ENCODE data around the gene COL6A3.

The COL6A3 gene, protein sequence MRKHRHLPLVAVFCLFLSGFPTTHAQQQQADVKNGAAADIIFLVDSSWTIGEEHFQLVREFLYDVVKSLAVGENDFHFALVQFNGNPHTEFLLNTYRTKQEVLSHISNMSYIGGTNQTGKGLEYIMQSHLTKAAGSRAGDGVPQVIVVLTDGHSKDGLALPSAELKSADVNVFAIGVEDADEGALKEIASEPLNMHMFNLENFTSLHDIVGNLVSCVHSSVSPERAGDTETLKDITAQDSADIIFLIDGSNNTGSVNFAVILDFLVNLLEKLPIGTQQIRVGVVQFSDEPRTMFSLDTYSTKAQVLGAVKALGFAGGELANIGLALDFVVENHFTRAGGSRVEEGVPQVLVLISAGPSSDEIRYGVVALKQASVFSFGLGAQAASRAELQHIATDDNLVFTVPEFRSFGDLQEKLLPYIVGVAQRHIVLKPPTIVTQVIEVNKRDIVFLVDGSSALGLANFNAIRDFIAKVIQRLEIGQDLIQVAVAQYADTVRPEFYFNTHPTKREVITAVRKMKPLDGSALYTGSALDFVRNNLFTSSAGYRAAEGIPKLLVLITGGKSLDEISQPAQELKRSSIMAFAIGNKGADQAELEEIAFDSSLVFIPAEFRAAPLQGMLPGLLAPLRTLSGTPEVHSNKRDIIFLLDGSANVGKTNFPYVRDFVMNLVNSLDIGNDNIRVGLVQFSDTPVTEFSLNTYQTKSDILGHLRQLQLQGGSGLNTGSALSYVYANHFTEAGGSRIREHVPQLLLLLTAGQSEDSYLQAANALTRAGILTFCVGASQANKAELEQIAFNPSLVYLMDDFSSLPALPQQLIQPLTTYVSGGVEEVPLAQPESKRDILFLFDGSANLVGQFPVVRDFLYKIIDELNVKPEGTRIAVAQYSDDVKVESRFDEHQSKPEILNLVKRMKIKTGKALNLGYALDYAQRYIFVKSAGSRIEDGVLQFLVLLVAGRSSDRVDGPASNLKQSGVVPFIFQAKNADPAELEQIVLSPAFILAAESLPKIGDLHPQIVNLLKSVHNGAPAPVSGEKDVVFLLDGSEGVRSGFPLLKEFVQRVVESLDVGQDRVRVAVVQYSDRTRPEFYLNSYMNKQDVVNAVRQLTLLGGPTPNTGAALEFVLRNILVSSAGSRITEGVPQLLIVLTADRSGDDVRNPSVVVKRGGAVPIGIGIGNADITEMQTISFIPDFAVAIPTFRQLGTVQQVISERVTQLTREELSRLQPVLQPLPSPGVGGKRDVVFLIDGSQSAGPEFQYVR (N-terminal part only)

DNA sequence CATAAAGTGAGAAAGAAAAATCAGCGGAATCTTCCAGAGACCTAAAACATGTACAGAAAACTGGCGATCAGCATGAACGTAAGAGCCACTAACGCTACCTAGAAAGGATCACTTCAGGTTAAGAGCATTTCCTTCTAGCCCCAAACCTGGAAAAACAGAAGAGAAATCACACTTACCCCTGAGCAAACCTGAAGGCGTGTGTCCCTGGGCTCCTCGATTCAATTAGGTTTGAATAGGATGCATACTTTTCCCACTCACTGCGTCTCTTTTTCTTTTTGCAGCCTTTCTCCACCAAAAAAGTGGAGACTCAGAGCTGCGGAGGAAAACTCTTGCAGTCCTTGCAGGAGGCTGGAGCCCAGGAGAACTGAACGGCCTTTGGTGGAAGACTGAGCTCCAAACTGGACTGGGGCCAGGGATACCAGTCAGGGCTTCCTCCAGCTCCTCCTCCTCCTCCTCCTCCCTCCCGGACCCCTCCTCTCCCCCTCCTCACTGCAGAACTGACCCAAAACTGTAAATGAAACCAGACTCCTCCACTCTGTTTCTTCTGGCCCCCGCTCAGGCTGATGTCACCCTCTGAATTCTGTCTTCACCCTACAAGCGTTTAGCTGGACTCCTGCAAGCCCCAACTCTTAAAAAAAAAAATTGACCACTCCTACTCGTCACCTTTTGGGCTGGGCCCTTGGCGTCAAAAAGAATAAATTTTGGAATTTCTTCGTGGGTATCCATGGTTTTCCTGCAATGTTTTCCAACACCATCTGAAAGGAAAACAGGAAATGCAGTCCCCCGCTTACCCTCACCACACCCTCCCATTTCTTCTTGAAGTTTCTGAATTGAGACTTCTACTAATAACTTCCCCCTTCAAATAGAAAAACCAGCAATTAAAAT, at the start of gene COL6A3:
Gene COL6A3, minus strand, starts transcription at position 388 of the 885 bp plus-strand sequence. CDS start 17,347 bp downstream, outside the sequence.
- DNase-seq: no peak

DNA sequence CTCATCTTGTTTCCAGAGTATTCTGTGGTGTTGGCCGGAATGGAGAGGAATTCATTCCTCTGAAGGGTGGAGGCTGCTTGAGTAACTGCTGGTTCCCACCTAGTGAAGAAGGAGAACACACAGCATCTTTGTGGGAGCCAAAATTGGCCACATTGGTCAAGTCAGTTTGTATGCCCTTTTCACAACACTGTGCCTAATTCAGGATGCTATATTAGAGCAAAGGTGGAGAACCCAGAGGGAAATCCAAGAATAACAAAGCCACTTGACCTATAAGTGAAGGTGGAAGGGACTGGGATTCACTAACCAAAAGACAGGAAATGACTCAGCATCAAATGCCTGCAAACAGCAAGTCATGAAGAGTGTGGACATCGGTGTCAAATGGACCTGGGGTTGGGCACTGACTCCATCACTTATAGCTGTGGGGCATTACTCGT, 45.8 kb upstream of the COL6A3 start:
- no peak for DNase-seq

DNA sequence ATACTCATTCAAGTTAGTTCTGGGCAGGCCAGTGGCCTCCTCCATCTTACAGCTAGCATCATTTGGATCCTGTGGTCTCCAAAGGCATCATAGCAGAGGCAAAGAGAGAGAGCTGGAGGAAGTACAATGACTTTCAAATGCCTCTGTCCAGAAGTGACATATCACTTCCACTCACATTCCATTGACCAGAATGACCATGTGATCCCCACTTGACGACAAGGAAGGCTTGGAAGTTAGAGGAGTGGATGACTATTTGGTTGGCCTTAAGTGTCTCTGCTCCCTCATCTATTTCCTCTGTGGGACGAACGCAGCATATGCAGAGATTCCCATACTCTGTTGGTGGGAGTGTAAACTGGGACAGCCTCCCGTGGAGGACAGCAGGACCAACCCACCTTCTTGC, 45.3 kb upstream of the COL6A3 start:
- no peak for DNase-seq

DNA sequence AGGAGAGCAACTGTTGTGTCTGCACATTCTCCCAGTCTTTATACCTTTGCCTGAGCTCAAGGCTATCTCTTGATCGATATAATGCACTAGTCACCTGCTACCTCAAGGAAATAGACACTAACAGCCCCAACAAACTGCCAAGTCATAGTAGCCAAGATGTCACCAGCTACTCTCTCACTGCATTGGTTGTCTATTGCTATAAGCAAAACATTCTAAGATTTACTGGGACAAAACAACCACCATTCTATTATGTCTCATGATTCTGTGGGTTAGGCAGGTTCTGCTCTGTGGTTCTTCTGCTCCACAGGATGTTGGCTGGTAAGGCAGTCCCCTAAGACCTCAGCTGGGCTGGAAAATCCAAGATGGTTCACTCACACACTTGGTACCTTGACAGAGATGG, 44.6 kb upstream of the COL6A3 start:
- DNase-seq: no peak

DNA sequence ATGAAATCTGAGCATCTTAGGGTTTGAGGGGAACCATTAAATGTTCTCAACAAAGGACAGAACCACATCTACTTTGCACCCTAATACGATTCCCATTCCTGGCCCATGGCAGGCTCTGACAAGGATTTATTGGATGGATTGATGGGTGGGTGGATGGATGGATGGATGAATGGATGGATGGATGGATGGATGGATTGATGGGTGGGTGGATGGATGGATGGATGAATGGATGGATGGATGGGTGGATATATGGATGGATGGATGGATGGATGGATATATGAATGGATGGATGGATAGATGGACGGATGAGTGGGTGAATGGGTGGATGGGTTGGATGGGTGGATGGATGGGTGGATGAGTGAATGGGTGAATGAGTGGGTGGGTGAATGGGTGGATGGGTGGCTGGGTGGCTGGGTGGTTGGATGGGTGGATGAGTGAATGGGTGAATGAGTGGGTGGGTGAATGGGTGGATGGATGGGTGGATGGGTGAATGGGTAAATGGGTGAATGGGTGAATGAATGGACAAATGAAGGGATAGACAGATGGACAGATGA, 43.5 kb upstream of the COL6A3 start:
- no peak for DNase-seq

DNA sequence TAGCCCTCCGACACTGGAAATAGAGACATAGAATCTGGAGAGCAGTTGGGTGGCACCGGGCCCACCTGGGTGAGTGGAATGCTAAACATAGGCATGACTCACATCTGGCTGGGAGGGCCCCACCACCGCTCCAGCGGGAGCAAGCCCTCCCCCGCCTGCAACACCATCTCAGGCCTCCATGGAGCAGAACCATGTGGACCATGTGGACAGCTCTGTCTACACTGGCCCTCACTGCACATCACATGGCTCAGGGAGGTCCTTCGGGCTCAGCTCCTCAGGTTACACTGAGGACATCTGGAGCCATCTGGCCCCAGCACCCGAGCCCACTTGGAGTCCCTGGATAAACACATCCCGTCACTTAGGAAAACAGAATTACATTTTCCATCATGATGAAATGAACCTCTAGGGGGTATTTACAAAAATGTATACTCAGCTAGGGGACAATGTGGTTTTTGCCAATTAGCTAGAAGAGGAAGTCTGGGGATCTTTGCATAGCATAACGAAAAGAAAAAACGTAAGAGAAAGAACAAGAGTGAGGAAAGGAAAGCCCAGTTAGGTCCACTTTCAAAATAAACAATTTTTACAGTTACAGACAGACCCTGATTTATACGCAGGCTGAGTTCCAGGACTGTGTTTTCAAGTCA, 42.4 kb upstream of the COL6A3 start:
- DNase-seq: no peak

DNA sequence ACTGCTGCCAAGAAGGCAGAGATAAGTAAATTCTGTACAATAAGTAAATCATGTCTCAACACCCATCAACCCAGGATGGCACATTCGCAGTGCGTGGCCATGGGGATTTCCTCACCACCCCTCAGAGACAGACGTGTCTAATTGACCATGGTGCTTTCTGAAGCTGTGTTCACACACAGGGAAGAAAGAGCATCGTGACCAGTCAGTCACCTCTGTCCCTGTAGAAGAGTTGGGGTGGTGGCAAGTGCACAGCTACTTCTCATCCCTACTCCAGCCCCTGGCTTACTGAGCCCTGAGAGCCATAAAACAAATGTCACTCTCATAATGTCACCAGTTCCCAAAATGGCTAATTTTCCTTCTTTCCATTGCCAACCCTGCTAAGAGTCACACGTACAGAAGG, 41.8 kb upstream of the COL6A3 start:
- DNase-seq: no peak

DNA sequence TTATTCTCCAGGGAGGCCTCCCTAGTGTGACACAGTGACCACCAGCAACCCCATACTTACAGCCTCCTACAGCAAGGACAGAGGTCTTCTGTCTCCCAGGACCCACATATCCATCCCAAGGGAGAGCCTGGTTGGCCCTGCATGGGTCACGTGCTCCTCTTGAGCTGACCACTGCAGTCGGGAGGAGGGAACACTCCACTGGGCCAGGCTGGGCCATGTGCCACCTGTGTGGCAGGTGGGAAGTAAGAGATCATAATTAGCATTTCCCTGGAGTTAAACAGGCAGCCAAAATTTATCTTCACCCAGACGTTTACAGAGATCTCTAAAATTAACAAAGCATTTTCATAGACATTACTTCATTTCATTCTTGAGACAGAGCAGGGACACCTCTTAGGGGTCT, 39.7 kb upstream of the COL6A3 start:
- DNase-seq: no peak

DNA sequence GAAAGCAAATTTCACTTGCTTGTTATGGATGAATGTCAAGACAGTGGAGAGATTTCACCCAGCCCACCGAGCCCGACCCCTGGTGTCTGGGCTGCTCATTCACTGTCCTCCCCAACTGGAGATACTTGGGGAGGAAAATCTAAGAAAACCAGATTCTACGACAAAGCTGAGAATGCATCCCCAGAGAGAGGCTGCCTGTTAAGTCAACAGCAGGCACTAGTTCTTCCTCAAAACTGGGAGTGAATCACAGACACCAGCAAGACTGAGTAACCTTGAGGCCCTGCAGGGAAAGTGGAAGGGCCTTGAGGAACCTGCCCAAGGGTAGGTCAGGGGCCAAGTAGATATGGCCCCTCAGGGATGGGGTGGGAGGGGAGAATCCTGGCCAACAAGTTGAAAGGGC, 38.9 kb upstream of the COL6A3 start:
- DNase-seq: no peak

DNA sequence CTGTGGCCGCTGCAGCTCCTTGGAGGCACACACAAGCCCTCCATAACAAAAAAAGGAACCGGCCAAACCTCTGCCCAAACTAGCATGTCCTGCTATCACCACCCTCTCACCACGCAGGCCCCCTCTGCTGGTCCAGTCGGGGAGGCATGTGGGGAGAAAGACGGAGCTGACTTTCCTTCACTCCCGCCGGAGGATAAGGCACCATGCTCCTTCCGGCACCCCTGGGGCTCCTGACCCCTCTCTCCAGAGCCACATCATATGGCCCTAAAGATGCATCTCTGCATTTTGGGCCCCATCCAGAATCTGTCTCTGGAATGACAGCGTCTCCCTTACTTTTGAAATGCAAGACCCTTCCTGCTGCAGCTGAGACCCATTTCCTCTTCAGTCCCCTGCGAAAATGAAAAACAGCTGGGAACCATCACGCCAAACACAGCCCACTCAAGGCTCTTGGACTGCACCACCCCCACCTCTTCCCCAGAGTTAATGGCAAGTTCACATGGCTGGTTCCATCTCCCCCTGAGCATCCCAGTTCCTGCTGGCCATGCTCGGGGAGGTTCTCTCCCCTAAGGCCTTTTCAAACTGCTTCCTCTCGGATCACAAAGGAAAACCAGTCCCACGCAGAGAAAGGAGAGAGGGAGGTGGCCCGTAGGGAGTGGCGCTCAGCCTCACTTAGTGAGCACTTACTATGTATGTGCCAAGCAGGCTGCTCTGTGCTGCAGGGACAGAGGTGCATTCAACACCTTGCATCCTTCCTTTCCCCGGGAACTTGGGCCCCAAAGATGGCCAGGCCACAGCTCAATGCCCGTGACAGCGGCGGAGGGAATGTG, 37.9 kb upstream of the COL6A3 start:
- no peak for DNase-seq

DNA sequence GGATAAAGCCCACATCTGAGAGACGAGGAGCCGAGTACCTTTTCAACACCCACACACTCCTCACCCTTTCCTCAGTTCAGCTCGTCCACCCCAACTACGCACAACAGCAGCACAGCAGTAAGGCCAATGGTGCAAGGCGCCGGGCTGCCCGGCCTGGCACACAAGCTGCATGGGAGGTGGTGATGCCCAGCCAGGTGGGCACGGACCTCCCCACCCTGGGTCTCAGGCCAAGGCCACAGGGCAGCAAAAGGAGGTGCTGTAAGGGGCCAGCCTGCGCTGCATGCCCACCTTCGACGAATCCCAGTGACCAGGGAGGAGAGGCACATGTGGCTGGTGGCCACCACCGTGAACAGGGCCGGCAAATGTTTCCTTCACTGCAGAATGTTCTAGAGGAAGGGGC, 36.6 kb upstream of the COL6A3 start:
- DNase-seq: no peak

DNA sequence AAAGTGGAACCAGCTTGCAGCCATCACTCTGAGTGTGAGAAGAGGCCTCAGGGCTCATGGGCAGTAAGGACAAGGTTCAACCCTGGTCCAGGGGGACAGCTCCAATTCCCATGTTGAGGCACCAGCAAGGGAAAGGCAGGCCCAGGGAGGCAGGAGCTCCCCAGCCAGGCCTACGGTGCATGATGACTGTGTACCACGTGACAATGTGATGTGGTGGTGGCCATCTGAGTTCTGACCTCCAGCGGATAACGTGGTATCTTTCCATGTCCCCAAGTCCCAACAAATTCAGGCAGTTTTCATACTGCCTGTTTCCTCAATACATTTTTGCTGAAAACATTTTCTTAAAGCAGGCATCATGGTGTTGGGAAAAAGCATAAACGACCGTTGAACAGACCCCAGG, 36.1 kb upstream of the COL6A3 start:
- DNase-seq: no peak

DNA sequence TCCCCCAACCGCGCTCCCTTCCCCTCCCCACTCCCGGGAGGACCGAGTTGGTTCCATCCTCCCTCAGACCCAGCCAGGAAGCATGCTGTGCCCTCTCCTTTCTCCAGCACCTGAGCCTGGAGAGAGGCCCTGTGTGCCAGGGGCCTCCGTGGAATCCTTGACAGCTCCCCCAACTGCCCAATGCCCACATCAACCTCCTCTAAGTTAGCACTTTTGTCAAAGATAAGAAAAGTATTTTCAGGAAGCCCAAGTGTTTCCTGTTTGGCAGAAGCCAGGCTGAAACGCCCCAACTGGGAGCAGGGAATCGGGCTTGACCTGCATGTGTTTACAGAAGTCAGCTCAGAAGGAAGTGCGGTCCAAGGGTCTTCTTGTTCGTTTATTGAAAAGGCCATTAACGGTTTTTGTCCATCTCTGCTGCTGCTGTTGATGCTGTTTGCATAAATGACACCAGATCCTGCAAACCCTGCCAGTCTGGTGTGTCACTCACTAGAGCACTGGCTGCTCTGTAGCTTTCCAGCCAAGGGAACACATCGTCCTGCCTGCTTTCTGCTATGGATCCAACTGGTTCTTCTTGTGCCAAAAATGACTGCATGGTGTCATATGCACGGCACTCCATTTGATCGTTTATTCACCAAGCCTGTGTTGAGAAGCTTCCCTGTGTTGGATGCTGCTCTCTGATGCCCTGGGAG, 35.4 kb upstream of the COL6A3 start:
- no peak for DNase-seq

DNA sequence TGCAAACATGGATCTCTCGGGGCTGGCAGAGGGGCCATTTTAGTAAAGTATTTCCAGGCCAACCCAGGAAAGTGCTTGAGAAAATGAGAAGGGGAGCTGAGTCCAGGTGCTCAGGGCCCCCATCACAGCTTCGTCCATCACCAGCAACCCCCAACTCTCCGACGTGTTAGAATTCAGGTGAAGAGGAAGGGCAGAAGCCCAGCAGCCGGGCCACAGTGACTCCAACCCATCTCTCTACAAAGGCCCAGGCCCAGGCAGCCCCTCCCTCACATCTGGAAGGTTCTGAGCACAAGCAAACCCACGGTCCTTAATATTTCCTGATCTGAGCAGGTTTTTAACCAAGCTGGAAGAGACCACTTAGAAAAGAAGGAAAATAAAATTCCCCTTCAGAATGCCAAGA, 34.7 kb upstream of the COL6A3 start:
- DNase-seq: no peak

DNA sequence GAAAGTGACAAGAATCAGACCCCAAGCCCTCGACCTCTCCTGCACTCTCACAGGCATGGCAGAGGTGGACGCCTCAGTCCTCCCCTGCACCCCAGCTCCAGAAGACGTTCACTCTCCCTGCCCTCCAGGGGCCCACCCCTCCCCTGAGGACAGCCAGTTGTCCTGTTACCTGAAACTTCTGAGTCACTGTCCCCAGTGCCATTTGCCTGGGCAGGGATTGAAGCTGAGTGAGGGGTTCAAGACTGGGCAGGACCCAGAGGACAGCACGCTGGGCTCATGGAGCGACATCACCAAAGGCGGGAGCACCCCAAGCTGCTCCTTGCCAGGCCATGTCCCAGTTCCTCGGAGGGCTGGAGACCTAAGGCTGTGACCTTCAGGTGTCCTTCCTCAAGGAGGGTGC, 34.2 kb upstream of the COL6A3 start:
- no peak for DNase-seq

DNA sequence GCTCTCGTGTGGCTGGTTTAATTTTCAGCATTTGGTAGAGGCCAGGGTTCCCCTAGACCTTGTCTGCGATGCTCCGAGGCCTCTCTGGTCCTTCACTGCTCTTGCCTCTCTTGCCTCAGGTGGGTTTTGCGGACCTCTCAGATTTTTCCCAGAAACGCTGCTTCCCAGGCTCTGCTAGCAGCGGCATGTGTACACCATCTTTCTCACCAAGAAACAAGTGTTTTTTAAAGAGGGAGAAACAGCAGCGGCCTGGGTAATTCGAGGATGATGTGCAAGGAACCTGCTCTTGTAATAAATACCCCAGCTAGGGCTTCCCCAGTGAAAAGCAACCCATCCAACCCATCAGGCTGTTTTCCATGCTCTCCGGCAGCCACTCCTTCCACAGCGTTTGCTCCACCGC, 33.5 kb upstream of the COL6A3 start:
- DNase-seq: no peak

DNA sequence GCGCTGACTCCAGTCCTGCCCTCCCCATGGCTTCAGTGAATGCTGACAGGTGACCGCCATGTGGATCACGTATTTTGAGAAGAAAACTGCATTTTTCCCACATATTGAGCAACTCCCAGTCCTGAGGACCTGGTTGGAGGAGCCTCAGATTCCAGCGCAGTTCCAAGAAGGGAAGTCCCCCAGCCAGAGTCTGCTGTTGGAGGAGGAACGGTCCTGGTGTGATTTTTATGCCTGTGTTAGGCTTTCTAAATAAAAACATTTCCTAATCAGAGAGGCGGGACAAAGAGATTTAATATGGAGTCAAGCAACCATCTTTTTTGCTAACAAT, 32.3 kb upstream of the COL6A3 start:
- no peak for DNase-seq

DNA sequence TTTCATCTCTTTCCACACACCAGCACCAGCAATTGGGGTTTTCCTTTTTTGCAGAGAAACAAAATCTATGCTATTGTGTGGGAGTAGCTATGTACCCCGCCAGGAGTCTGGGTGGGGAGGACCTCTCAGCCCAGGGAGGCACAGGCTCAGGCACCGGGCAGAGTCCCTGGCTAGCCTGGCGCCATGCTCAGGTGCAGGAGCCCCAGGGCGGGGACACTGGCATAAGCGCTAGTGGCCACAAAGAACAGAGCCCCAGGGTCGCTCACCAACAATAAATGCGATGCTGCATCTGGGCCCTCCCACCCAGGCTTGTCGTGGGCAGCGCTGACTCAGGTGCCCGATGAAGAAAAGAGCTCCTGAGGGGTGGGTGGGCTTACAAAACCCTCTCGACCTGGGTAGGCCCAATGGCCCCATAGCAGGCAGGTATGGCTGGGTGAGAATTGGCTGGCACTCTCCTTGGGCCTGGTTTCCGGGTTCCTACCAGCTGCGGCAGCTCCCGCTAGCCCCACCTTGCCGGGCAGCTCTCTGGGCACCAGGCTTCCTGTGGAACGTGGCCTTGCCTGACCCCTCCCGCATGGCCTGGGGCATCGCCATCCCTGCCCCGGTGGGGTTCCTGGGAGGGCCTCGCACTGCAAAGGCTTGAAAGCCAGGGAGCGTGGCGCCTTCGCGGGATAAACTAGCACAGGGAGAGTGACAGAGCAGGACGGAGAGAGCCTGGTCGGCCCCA, 31.8 kb upstream of the COL6A3 start:
- DNase-seq: no peak

DNA sequence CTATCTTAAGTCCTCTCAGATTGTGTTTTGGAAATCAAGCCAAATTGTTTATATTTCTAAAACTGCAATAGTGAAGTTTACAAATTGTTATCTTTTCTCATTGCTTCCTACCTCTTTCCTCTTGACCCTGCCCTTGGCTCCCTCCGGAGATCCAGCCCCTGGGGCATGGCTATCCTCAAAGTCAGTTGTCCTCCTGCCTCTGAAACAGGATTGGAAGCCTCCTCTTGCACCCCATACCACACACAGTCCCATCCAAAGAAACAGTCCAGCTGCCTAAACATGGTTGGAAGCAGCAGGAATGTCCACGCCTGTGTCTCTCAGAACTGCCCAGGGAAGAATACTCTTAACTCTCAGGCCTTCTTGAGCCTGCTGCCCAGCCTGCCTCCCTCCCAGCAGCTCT, 30.1 kb upstream of the COL6A3 start:
- no peak for DNase-seq
